ENCODE data around the gene ERVK3-1. TPM values are rescaled to one million over a fixed set of nuclear protein-coding genes. Genes with fewer than 3 reads are reported as not detected.

The ERVK3-1 gene
- total RNA-seq, 1 experiment from 2014 or later: 28.1 TPM

GRCh38 chr19:58354478-58355030 is 49.4 kb downstream of the ERVK3-1 start (continued):
- TF ChIP-seq REST (IDR thresholded peaks at IDR 0.05; ENCODE audit: low read depth): no peak
- TF ChIP-seq ELF1 (IDR thresholded peaks at IDR 0.05; ENCODE audit: borderline replicate concordance, low read depth): no peak
- no peak for TF ChIP-seq CEBPB (IDR thresholded peaks at IDR 0.05; ENCODE audit: low read depth)
- TF ChIP-seq ZBTB33 (IDR thresholded peaks at IDR 0.05; ENCODE audit: extremely low read depth, insufficient replicate concordance, low read length): no peak

GRCh38 chr19:58355215-58355796 is 50.1 kb downstream of the ERVK3-1 start:
- POLR2A ChIA-PET: interaction anchor here (1.9 kb wide), 1 partner anchor 7 kb away, joined by 6 read pairs; the partner anchor contains the start of gene ZNF497
- H3K27ac ChIP-seq (ENCODE audit: low read depth, low read length): no peak overlapping the region
- TF ChIP-seq ZFX (IDR thresholded peaks at IDR 0.05): no peak
- TF ChIP-seq ELF1 (IDR thresholded peaks at IDR 0.05; ENCODE audit: borderline replicate concordance, low read depth): no peak
- no peak for TF ChIP-seq RAD21 (IDR thresholded peaks at IDR 0.05; ENCODE audit: low read depth)
- no peak for TF ChIP-seq CBX3 (IDR thresholded peaks at IDR 0.05; ENCODE audit: low read depth)
- TF ChIP-seq CEBPB (IDR thresholded peaks at IDR 0.05; ENCODE audit: low read depth): no peak
- TF ChIP-seq EGR1 (IDR thresholded peaks at IDR 0.05; ENCODE audit: low read depth): no peak
- TF ChIP-seq TCF7L2 (IDR thresholded peaks at IDR 0.05; ENCODE audit: borderline replicate concordance, extremely low read depth, insufficient read depth, insufficient read length): no peak
- TF ChIP-seq YY1 (IDR thresholded peaks at IDR 0.05; ENCODE audit: extremely low read depth, insufficient replicate concordance, low read depth, low read length): no peak
- no peak for TF ChIP-seq FOSL1 (IDR thresholded peaks at IDR 0.05; ENCODE audit: low read depth)
- no peak for TF ChIP-seq ATF3 (IDR thresholded peaks at IDR 0.05)
- no peak for TF ChIP-seq JUND (IDR thresholded peaks at IDR 0.05)
- TF ChIP-seq REST (IDR thresholded peaks at IDR 0.05; ENCODE audit: low read depth): no peak
- no peak for TF ChIP-seq POLR2A (IDR thresholded peaks at IDR 0.05; ENCODE audit: borderline replicate concordance, extremely low read depth, insufficient read depth, insufficient read length)
- no peak for TF ChIP-seq ZNF274 (IDR thresholded peaks at IDR 0.05; ENCODE audit: low read depth, low read length)

More at GRCh38 chr19:58355215-58355796, 50.1 kb downstream of the ERVK3-1 start:
- Histone ChIP-seq H3K9me2 (ENCODE audit: insufficient read depth) (no peaks in the 10 kb centered on the region), H3K4me3 (replicated peaks in 1 of 2; ENCODE audit: low read depth in 1 of 2, low read length in 2 of 2) (no peak overlapping the region), H3K27me3 (ENCODE audit: insufficient read depth, low read length) (no peaks in the 10 kb centered on the region), H3K9me3 (ENCODE audit: control insufficient read depth in 1 of 2, insufficient read depth in 1 of 2, low read depth in 1 of 2, low read length in 2 of 2) (no peaks in the 10 kb centered on the region), H3K79me2 (ENCODE audit: insufficient read depth, low read length) (no peaks in the 10 kb centered on the region), H3K4me1 (ENCODE audit: control insufficient read depth in 1 of 2, insufficient read depth in 2 of 2, low read length in 2 of 2) (no peaks in the 10 kb centered on the region), H2AFZ (ENCODE audit: low read depth, low read length, poor library complexity, severe bottlenecking) (no peak overlapping the region), H3K4me2 (ENCODE audit: low read length) (no peak overlapping the region), H3K36me3 (ENCODE audit: control insufficient read depth in 1 of 2, insufficient read depth in 2 of 2, low read length in 2 of 2) (no peaks in the 10 kb centered on the region), H3K9ac (ENCODE audit: low read length) (no peak overlapping the region), H4K20me1 (ENCODE audit: insufficient read depth) (no peaks in the 10 kb centered on the region)
- no TSS peak for BruUV-seq (replicated peaks)
- no peak for DNase-seq (ENCODE audit: low read depth, low spot score)
- intact Hi-C loops (cut with micrococcal nuclease): no loop called here
- CTCF ChIA-PET: no interaction called here
- ATAC-seq: no peak
- RAD21 ChIA-PET (ENCODE audit: low non-redundant PET in 1 of 2, low total read pairs in 2 of 2, uncharacterized antibody in 2 of 2, unreplicated experiment in 2 of 2): no interaction called here

Data from HCT116 (cell line).